Peyer's patch (tissue), 4 donors: ENCODE measurements around the gene BBS12. TPM values are rescaled to one million over a fixed set of nuclear protein-coding genes. Genes with fewer than 3 reads are reported as not detected.

Experiments
- DNase-seq, 3 donors: peaks; one replicate each; pipeline ENCODE4 v3.0.0-alpha.2; 2017 to 2019
- H3K27ac ChIP-seq, 4 donors: fragments of 200-600 bp; sonication (generic); one replicate each; pipeline ENCODE4 v1.5.1; 2016 to 2019
- H3K27me3 ChIP-seq, 2 donors: fragments of 200-600 bp; sonication (generic); one replicate each; pipeline ENCODE4 v1.5.1; 2019
- H3K36me3 ChIP-seq, 3 donors: fragments of 200-600 bp; sonication (generic); one replicate each; pipeline ENCODE4 v1.5.1; 2016 to 2019
- H3K4me1 ChIP-seq, 4 donors: fragments of 200-600 bp; sonication (generic); one replicate each; pipeline ENCODE4 v1.5.1; 2016 to 2019
- H3K4me3 ChIP-seq, 4 donors: fragments of 200-600 bp; sonication (generic); 1 replicate in 3 of 4; 2 replicates in 1 of 4; pipeline ENCODE4 v1.5.1; 2016 to 2019; ENCODE audit warnings: mild to moderate bottlenecking in 1 of 4
- H3K9me3 ChIP-seq, 4 donors: fragments of 200-600 bp; sonication (generic); one replicate each; pipeline ENCODE4 v1.5.1; 2016 to 2019; ENCODE audit warnings: mild to moderate bottlenecking in 1 of 4
- POLR2A ChIP-seq, 2 donors: fragments of 450-650 bp; IDR thresholded peaks; one replicate each; pipeline ENCODE4 v1.5.1; 2017; ENCODE audit warnings: antibody characterized with exemption in 2 of 2, mild to moderate bottlenecking in 2 of 2, moderate library complexity in 2 of 2
- total RNA-seq, 4 donors: library from RNA; depleted of rRNA; stranded (reverse); fragments of >200 nt; gene quantifications; one replicate each; pipeline ENCODE4 v1.1.0, GENCODE V29; 2016
- TF ChIP-seq, protein P1 (sequence below), 6 experiments: fragments of 450-650 bp in 4 of 6; fragments of 200-600 bp in 2 of 6; sonication (generic) in 1 of 6; IDR thresholded peaks; one replicate each; pipeline ENCODE4 v1.5.1; 2017 to 2019; ENCODE audit warnings: antibody characterized with exemption in 6 of 6, mild to moderate bottlenecking in 3 of 6, moderate library complexity in 1 of 6

Gene BBS12
- total RNA-seq, 4 donors from 2014 or later = 1.7 to 5.6 (median 4.7) TPM

DNA sequence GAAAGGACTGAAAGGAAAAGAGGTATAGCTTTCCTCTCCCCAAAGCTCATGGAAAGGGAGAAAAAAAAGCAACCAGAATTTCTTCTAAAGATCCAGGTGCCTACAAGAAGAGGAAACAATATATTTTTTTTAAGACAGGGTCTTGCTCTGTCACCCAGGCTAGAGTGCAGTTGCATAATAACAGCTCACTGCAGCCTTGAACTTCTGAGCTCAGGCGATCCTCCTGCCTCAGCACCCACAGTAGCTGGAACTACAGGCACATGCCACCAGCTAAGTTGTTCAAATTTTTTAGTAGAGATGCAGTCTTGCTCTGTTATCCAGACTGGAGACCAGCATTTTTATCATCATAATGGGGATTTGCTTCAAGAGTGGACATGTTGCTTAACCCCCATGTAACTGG, 30.5 kb upstream of the BBS12 start:
- no peaks in the 10 kb centered on the region for H3K27me3 ChIP-seq
- no peak for DNase-seq
- no peak overlapping the region for H3K4me3 ChIP-seq
- H3K27ac ChIP-seq = no peak overlapping the region
- H3K9me3 ChIP-seq = no peaks in the 10 kb centered on the region
- no peaks in the 10 kb centered on the region for H3K36me3 ChIP-seq
- no peak for TF ChIP-seq POLR2A (IDR thresholded peaks at IDR 0.05)
- TF ChIP-seq, protein P1, sequence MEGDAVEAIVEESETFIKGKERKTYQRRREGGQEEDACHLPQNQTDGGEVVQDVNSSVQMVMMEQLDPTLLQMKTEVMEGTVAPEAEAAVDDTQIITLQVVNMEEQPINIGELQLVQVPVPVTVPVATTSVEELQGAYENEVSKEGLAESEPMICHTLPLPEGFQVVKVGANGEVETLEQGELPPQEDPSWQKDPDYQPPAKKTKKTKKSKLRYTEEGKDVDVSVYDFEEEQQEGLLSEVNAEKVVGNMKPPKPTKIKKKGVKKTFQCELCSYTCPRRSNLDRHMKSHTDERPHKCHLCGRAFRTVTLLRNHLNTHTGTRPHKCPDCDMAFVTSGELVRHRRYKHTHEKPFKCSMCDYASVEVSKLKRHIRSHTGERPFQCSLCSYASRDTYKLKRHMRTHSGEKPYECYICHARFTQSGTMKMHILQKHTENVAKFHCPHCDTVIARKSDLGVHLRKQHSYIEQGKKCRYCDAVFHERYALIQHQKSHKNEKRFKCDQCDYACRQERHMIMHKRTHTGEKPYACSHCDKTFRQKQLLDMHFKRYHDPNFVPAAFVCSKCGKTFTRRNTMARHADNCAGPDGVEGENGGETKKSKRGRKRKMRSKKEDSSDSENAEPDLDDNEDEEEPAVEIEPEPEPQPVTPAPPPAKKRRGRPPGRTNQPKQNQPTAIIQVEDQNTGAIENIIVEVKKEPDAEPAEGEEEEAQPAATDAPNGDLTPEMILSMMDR (IDR thresholded peaks at IDR 0.05) = no peak
- no peaks in the 10 kb centered on the region for H3K4me1 ChIP-seq

DNA sequence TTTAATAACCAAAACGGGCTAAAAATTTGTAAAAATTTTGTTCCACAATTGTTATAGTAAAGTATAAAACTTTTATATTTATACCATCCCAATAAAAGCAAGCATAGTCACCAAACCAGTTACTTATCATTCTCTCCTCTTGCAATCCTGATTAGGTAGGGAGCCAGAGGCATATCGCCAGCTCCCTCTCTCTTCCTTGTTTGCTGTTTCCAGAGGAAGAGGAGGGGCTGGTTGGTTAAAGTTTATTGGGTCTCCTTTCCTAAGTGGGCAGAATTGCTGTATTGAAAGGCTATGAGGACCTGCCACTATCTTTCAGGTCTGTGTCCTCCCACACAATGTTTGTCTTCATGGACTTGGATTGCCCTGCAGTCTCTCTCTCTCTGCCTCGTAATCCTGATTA, 29.6 kb upstream of the BBS12 start:
- Histone ChIP-seq H3K9me3 (no peaks in the 10 kb centered on the region), H3K27ac (no peak overlapping the region)
- no peak for DNase-seq

DNA sequence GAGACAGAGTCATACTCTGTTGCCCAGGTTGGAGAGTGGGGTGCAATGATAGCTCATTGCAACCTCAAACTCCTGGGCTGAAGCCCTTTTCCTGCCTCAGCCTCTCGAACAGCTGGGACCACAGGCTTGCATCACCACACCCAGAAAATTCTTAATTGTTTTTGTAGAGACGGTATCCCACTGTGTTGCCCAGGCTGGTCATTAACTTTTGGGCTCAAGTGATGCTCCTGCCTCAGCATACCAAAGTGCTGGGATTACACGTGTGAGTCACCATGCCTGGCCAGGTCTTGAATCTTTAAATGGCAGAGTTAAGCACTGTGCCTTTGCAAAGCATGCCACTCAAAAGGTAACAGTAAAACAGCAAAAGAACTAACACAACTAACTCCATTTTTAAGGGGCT, 28.6 kb upstream of the BBS12 start:
- Histone ChIP-seq H3K4me1 (no peaks in the 10 kb centered on the region), H3K27me3 (no peaks in the 10 kb centered on the region), H3K4me3 (no peak overlapping the region), H3K27ac (no peak overlapping the region), H3K9me3 (no peaks in the 10 kb centered on the region), H3K36me3 (no peaks in the 10 kb centered on the region)
- DNase-seq = no peak
- TF ChIP-seq, protein P1 (IDR thresholded peaks at IDR 0.05) = no peak
- TF ChIP-seq POLR2A (IDR thresholded peaks at IDR 0.05) = no peak

More for the DNA sequence above, 29.6 kb upstream of the BBS12 start:
- Histone ChIP-seq H3K4me3 (no peak overlapping the region), H3K4me1 (no peaks in the 10 kb centered on the region), H3K36me3 (no peaks in the 10 kb centered on the region), H3K27me3 (no peaks in the 10 kb centered on the region)
- TF ChIP-seq POLR2A (IDR thresholded peaks at IDR 0.05) = no peak
- TF ChIP-seq, protein P1 (IDR thresholded peaks at IDR 0.05) = no peak

DNA sequence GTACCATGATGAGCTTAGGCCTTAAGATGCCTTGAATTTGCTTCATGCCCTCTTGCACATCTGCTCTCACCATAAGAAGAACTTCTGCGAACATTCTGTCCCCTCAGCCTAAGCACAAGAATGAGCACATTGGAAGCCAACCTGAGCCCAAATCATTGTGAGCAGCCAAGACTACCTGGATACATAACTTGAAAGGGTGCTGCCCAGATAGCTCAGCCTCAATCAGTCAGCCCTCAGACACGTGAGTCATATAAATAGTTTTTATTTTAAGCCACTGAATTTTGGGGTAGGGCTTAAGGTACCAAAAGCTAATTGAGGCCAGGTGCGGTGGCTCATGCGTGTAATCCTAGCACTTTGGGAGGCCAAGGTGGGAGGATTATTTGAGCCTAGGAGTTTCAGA, 27.5 kb upstream of the BBS12 start:
- no peak for TF ChIP-seq POLR2A (IDR thresholded peaks at IDR 0.05)
- TF ChIP-seq, protein P1 (IDR thresholded peaks at IDR 0.05) = no peak
- H3K27me3 ChIP-seq = no peaks in the 10 kb centered on the region
- no peaks in the 10 kb centered on the region for H3K4me1 ChIP-seq
- H3K27ac ChIP-seq = no peak overlapping the region
- H3K36me3 ChIP-seq = no peaks in the 10 kb centered on the region
- no peak for DNase-seq
- no peaks in the 10 kb centered on the region for H3K9me3 ChIP-seq
- H3K4me3 ChIP-seq = no peak overlapping the region

DNA sequence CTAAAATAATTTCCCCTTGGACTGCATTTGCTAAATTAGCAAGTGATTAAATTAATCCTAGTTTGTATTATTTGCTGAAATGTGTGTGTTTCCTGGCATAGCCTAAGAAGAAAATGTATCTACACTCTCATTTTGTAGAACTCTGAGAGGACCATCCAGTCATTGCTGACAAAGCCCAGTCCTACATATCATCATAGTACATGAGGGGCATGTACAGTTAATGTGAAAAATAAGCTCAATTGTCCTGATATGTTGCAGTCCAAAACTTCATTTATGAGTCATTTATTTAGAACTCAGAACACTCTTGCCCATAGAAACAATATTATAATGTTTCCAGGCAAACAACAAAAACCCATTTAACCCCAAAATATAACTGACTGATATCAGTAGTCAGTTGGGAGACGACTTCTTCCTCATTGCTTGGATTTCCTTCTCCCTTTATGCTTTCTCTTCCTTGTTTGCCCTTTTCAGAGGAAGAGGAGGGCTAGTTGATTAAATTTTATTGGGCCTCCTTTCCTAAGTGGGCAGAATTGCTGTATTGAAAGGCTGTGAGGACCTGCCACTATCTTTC, 26.9 kb upstream of the BBS12 start:
- no peaks in the 10 kb centered on the region for H3K27me3 ChIP-seq
- TF ChIP-seq, protein P1 (IDR thresholded peaks at IDR 0.05) = no peak
- TF ChIP-seq POLR2A (IDR thresholded peaks at IDR 0.05) = no peak
- no peak overlapping the region for H3K4me3 ChIP-seq
- no peak for DNase-seq
- no peak overlapping the region for H3K27ac ChIP-seq
- no peaks in the 10 kb centered on the region for H3K36me3 ChIP-seq
- H3K4me1 ChIP-seq = no peaks in the 10 kb centered on the region
- no peaks in the 10 kb centered on the region for H3K9me3 ChIP-seq

DNA sequence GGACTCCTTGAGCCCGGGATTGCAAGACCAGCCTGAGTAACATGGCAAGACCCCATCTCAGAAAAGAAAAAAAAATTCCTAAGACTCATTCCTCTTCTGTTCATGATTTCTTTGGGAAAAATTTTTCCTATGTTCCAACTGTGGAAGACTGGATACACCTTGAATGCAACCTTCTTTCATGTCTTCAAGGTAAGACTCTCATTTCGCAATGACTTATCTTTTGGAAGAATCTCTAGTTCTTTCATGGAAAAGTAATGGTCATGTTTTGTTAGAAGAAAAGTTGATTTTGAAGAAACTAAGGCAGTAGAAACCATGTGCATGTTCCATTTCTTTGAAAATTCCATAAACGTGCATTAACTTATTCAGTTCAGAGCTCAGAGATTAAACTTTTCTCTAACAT, 26.0 kb upstream of the BBS12 start:
- H3K36me3 ChIP-seq = no peaks in the 10 kb centered on the region
- no peak overlapping the region for H3K4me3 ChIP-seq
- DNase-seq = no peak
- H3K27ac ChIP-seq = no peak overlapping the region
- H3K4me1 ChIP-seq = no peaks in the 10 kb centered on the region
- no peaks in the 10 kb centered on the region for H3K27me3 ChIP-seq
- TF ChIP-seq, protein P1 (IDR thresholded peaks at IDR 0.05) = no peak
- TF ChIP-seq POLR2A (IDR thresholded peaks at IDR 0.05) = no peak
- H3K9me3 ChIP-seq = no peaks in the 10 kb centered on the region
